Measurements from ENCODE around the gene ADAMTSL1.

The ADAMTSL1 gene

DNA sequence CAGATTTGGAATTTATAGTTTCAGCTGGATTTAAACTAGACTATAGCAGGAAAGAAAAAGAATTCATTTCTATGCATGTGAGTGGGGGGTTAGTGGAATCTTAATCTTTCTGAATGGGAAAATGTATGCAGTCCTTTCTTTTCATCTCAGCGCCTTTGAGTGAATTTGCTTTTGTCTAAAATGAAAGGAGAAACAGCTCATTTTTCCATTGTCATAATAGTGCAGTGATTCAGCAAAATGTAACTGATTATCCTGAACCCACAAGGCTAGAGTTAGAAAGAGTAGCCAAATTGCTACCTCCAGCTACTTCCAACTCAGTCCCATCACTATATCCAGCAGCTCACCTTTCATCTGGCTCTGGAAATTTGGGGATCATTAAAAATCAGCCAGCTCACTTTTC lies 134.4 kb downstream of the ADAMTSL1 start:
- no peak for DNase-seq

DNA sequence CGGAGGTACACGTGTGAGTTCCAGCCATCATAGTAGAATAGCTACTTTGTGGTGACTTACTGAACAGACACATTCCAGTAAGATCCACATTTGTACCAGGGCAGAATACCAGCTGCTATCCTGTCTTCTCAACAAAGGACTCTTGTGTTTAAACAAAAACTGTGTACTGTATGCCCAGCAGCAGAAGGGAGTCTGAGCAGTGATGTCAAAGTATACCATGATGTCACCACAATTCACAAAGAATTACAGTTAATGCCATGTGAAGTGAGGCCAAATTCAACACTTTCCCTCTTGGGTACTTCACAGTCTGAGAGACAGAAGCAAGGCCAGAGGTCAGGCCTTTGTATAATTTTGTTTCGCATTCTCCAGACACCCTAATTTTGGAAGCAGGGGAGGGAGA lies 137.0 kb downstream of the ADAMTSL1 start:
- no peak for DNase-seq

DNA sequence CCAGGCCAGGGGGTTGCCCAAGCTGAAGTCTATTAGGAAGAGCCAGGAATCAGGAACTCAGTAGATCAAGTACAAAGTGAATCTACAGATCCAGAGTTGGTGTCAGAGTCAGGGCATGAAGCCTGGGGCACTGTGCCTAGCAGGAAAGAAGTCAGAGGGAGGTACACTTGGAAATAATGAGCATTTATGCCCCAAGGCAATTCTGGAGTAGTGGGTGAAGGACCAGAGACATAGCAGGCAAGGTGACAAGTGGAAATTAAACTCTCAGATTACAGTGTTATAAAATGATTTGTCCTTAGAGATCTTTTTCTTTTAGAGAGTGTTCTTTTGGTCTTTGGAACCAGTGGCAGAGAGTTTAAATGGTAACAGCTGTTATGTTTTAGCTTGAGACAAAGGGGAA lies 138.0 kb downstream of the ADAMTSL1 start:
- DNase-seq, result no peak

DNA sequence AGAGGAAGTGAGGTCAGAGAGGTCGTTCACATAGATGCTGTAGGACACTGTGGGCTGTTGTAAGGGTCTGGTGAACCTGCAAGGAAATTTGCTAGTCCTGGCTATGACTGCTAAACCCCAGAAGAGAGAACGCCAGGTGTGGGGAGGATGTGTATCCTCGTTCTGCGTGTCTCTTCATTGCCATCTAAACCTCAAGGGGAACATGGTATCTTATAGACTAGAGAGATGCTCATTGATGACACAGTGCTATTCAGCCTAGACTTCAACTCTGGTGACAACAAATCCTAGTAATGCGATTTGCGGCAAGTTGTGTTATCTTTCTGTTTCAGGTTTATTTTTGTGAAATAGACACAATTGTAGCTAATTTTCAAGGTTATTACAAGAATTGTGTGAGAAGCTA lies 140.2 kb downstream of the ADAMTSL1 start:
- no peak for DNase-seq

DNA sequence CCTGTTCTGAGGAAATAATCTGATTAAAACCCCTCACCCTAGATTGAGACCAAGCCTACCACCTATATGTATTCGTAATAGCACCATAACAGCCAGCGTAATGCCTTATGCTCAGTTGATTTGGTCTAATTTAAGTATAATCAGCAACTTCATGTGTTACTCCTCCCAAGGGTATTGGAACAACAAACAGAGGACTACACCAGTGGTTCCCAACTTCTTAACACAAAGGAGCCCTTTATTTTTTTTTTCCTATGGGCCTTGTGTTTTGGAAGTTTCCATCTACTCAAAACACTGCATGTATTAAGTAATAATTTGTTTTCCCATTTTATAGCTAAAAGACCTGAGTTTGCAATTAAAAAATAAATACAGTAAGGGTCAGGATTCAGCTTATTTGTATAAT lies 140.7 kb downstream of the ADAMTSL1 start:
- no peak for DNase-seq

DNA sequence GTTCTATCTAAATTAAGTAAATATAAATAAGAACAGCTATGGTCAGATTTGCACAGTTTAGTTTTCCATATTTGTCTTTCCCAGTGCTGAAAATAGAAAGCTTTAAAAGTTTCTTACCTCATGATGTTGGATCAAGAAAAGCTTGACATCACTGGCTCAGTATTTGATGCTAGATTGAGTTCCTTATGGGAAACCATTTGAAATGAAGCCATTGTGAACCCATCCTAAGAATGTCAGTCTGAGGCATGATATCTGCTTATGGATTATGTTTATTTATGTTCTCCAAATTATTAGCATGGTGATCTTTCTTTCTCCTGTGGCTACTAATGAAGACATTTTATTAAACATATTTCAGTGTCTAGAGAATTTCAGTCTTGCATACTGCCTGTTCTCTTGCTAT lies 143.0 kb downstream of the ADAMTSL1 start:
- DNase-seq, result no peak

DNA sequence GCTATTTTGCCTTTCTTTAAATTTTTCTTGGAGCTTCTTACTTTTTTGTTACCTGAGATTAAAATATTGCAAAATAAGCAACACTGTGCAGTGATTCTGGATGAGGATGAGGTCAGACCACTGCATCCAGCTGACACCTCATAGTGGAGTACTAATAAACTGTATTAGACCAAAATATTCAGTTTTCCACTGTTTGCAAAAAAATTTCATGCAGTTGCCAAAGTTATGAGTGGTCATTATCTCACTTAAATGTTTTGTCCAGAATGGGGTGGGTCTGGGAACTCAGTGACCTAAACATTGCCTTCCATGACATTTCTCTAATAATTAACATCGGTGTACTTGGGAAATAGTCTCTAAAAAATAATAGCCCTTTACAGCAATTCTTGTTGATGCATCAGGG lies 143.8 kb downstream of the ADAMTSL1 start:
- no peak for DNase-seq

DNA sequence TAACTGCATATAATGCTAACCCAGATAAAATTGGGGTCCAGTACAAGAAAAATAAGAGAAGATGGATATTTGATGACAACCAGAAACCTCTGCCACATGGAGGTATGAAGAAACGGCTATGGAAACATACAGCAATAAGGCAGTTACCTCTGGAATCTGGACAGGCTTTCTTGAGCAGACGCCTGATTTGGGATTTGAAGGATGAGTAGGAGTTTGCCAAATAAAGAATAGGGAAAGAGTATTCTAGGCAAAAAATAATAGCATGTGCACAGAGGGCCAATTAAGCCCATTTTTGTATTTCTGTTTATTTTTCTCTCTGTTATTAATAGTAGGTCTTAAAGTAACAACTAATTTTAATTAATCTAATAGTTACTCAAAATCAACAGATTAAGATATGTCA lies 144.9 kb downstream of the ADAMTSL1 start:
- no peak for DNase-seq

DNA sequence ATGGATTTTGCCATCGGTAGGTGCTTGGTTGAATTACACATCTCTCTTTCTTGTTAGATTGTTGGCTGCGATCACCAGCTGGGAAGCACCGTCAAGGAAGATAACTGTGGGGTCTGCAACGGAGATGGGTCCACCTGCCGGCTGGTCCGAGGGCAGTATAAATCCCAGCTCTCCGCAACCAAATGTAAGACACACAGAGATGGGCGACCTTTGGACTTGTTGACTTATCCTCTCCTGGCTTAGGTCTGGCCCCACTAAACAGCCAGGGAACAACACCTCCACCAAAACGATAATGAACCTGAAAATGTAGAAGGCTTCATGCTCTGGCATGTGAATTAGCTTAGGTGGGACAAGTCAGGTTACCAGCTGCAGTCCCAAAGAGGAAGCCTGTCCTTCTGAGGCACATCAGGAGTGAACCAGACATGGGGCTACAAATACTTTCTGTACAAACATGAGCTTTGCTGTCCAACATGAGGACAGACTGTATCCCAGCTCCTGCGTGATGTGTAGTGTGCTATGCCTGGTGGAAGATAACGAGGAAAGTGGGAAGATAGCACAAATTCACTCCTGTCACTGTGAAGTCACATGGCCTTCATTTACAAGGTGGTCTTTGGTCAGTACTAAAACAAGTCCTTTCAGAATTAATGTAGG lies 148.4 kb downstream of the ADAMTSL1 start:
- DNase-seq, result no peak

DNA sequence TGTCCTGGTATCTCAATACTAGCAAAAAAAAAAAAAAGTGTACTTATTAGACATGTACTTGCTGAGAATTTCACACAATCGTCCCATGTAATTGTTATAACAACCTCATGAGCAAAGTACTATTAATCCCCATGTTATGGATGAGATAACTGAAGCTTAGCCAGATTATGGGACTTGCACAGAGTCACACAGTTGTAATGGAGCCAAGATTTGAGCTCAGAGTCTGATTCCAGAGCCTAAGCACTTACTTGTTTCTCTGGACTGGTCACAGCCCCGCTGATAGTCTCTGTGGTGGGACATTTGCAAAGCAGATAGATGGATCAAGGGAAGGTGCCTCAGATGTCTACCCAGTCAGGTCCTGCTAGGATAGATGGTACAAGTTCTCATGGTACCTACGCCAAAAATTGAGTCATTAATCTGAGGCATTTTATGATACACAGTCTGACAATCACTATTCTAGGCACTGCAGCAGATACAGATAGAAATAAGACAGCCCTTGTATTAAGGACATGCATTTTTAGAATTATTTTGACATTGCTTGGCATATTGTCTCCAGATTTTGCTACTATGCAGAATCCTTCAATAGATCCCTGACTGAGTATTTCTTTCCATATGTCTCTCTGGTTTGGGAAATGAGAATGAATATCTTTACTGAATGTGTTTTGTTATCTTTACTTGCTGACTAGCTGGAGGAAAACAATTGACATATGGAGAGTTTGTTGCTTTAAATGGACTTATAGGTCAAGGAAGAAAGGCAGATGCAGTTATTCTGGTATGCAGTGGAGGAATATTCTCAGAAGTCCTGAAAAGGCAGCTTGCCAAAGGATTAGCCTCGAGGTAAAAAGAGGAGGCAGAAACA lies 149.5 kb downstream of the ADAMTSL1 start:
- DNase-seq, result no peak

DNA sequence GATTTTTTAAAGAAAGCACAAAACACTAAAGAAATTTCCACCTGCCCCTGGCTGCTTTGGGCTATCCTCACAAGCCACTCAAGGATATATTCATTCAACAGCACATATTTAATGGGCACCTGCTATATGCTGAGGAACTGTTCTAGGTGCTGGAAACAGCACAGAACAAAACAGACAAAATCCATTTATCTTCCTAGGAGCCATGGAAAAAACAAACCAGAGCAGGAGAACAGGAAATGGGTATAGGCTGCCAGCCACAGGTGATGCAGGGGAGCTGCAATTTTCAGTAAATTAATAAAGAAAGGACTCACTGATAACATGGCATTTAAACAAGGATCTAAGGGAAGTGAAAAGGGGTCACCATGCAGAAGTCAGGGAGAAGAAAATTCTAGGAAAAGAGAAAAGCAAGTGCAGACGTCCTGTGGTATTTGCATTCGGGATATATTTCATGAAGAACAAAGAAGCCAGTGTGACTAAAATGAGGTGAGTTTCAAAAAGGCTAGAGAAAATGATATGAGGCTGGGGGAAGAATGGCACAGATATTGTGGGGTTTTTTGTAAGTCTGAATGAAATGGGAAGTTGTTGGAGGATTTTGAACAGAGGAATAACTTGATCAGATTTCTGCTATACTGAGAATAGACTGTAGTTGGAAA lies 152.2 kb downstream of the ADAMTSL1 start:
- no peak for DNase-seq

DNA sequence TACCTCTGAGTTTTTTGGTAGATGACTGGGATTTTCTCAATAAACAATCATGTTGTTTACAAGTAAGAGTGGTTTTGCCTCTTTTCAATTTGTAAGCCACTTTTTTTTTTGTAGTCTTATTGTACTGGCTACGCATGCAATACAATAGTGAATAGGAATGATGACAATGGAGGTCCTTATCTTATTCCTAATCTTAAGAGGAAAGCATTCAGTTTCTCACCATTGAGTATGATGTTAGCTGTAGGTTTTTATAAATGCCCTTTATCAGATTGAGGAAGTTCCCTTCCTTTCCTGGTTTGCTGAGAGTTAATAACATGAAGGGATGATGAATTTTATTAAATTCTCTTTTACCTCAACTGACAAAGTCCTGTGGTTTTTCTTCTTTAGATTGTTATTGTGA lies 155.2 kb downstream of the ADAMTSL1 start:
- DNase-seq, result no peak

DNA sequence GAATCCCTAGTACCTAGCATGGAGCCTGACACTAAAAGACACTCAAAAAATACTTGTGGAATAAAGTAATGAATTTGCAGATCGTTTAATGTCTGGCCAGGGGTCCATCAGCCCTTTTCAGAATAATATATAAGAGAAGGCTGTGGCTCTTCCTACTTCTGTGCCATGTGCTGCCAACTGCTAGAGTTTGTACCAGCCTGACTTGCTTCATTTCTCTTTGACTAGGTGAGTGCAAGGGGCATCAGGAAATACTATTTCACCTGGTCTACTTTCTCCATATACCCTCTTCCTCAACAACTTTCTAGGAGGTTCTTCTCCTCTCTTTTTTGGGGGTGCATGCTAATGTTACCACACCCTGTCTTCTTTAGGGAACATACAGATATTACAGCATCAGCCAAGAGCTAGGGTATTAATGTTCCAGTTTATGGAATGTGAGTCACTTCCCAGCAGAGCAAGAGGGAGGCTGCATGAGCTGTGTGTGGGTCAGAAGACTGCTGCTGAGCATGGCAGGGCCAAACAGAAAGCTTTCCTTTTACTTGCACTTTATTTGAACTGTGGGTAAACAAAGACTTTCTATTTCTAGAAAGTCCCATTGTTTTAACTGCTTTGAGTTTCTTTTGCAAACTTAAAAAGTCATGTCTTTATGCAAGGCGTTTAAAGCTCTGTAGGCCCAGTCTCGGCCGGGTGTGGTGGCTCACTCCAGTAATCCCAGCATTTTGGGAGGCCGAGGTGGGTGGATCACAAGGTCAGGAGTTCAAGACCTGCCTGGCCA lies 158.9 kb downstream of the ADAMTSL1 start:
- DNase-seq, result no peak

DNA sequence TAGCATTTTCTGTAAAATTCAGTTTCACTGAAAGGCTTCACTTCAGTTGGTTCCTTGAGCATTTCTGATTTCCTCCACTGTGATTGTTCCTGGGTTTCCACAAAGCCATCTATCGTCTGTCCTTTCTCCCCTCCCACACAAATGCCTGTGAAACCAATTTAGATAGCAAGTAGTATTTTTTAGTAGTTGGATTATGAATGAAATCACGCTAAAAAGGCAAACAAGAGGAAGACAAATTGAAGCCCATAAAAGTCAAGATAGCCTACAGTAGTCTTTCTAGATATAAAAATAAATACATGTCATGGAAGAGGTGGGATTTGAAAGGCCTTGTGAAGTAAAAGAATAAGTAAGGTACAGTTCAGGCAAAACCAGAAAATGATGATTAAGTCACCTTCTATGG lies 162.8 kb downstream of the ADAMTSL1 start:
- no peak for DNase-seq

DNA sequence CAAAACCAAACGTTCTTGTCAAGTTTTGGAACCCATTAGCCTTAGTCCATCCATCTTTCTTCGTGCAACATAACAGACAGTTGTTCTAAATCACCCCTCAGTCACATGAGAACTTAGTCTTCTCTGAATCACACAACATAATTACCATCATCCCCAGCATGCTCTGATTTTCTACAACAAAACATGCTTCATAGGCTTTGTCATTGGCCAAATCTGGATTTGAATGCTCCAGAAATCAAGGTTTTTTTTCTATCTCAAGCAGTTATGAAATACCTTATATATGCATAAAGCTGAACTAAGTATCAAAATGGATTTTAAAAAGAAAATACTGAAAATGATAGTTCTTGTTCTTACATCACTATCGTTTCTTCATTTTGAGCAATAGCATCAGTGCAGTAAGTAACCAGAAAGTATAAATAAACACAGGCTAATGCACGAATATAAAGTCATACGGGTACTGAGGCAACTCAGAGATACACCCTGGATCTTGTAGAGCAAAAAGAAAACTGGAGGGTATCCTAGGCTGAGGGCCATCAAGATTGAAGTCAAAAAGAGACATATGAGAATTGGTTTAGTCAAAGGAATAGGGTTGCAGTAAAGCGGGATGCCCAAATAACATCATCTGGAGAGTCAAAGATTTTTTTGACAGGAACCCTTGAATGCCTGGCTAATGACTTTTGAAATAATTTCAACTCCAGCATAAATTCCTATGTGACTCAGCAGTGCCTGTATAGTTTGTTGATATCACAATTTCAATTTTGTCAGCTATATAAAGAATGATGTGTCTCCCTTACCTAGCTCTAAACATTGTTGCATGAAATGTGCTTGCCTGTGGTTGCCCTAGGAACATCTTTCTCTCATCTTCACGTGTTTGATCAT lies 164.7 kb downstream of the ADAMTSL1 start:
- DNase-seq, result no peak

DNA sequence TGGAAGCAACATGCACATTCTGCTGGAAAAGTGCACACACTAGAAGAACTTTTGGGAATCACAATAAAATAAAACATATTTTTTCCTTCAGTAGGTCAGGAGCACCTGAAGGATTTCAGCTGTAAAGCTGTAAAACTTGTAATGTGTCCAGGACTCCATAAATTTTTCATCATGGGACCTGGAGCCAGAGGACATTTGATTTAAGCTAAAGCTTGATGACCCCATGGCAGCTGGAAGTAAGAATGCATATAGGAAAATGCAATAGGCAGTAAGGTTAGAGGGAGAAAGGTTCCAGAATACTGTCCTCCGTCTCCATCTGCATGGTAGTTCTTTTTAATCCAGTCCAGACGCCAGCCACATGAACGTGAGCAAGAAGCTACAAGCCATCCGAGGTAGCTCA lies 166.0 kb downstream of the ADAMTSL1 start:
- DNase-seq, result no peak

DNA sequence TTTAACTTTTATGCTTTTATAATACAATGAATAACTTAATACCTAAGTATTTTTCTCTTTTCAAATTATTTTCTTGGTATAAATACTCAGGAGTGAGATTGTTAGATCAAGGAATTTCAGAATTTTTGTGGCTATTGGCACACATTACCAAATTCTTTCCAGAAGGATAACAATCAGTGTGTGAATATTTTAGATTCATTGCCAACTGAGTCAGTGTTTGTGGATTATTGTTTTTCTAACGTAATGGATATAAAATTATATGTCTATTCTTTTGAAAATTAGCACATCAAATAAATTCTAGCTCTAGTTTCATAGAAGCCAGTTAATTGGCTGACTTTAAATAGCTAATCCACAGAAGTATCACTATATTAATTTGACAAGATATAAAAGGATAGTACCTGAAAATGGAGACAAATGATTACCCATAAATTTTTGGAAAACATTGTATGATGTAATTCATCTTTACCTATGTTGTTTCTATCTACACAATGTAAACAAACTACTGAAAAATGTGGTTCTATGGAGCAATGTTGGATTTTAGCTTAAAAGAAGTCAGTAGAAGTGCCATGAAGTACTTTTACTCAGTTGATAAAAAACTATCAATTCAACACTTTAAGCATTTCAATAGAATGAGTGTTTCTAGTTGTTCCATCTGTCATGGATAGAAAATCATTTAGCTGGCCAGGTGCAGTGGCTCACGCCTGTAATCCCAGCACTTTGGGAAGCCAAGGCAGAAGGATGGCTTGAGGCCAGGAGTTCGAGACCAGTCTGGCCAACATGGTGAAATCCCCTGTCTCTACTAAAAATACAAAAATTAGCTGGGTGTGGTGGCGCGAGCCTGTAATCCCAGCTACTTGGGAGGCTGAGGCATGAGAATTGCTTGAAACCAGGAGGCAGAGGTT lies 185.1 kb downstream of the ADAMTSL1 start:
- DNase-seq, result no peak

DNA sequence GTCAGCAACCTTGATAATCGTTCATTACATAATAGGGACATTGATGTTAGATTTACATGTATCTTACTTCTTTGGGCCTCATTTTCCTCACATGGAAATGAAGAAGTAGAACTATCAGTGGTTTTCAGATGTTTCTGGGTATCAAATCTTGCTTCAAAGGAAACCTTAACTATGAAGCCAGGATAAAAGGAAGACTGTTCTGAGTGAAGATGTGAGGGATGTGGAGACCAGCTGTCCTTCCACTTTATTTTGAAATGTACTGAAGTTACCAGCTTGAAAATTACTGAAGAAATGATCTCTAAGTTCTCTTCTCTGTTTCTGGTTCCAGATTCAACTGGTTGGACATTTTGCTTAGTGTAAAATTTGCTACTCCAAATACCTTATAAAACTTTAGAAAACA lies 186.0 kb downstream of the ADAMTSL1 start:
- DNase-seq, result no peak

DNA sequence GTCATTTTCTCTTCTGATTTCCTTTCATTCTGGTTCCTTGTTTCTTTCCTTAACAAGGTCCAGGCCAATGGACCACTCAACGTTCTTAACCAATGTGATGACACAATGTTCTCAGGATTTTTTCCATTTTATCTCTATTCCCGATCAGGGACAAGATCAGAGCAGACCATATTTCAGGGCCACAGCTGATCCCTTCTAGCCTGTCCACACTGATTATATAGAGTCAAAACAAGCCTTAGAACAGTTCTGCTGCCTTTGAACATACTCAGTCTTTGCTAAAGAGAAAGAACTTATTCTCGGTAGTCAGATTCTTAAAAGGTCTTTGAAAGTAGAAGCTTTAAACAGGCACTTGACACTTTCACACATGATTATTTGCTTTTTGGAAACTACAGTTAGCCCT lies 188.4 kb downstream of the ADAMTSL1 start:
- DNase-seq, result no peak

DNA sequence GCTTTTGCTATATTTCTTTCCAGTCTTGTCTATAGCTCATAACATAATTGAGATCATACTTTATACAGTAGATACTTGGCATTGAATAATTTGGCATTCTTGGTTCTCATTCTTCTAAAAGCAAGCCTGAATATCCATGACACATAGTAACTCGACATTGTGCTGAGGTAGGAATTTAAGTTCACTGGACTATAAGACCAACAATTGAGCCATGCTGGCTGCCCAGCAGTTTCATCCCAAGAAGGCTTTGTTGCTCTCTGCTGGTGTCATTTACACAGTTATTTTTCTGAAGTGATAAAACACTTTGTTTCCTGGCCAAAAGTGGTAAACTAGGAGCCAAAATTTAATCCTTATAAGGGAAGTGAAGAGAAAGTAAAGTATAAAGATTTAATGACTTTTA lies 192.0 kb downstream of the ADAMTSL1 start:
- DNase-seq, result no peak

DNA sequence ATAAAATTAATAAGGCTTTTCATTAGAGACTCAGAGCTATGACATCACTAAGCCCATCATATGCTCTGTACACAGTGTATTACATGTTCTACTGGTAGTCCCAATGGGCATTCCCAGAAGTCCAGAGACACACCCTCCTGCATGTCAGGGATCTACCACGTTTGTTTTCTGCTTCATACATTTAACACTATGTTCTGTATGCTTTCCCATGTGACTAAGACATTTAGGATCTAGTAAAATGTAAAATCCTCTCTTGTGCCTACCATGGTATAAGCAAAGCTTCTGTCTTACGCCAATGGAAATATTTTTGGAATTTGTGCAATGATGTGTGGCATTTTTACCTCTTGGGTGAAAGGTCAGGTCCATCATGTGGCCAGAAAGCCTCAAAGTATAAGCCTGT lies 192.4 kb downstream of the ADAMTSL1 start:
- no peak for DNase-seq
